ENCODE data around the gene RASL11B. TPM values are rescaled to one million over a fixed set of nuclear protein-coding genes. Genes with fewer than 3 reads are reported as not detected.

Gene RASL11B
- total and polyA plus RNA-seq, 2 donors (not counting 3 experiments of a cell fraction or from before 2014, with no cell fraction given): 0.83 TPM; not detected in 1

- ChIA-PET POLR2A (no interaction called here), CTCF (interaction anchor here (0.6 to 2.0 kb wide), 2 partner anchors 11 to 53 kb away, joined by 4 to 6 read pairs; no protein-coding TSS in a partner anchor)
- H3K27ac ChIP-seq (ENCODE audit: insufficient read depth, low read depth, low read length): no peak overlapping the region
- no peak for FAIRE-seq
- no peak overlapping the region for H3K9ac ChIP-seq (replicated peaks; ENCODE audit: extremely low read depth, insufficient read depth, low read length)
- H2AFZ ChIP-seq (ENCODE audit: low read depth, low read length): no peak overlapping the region
- H3K4me2 ChIP-seq (ENCODE audit: insufficient read depth, low read length): no peak overlapping the region
- intact Hi-C loops (cut with micrococcal nuclease): no loop called here
- H3K27me3 ChIP-seq (ENCODE audit: control insufficient read depth in 2 of 2, insufficient read depth in 2 of 2, low read length in 2 of 2): no peaks in the 10 kb centered on the region
- no peaks in the 10 kb centered on the region for H3K9me3 ChIP-seq (replicated peaks; ENCODE audit: control insufficient read depth, insufficient read depth, low read length)
- dilution Hi-C loops (cut with MboI; ENCODE audit: extremely low pct_ligation_motif_present, low sequenced_read_pairs): no loop called here
- H3K79me2 ChIP-seq (ENCODE audit: control insufficient read depth, insufficient read depth, low read length): no peaks in the 10 kb centered on the region
- DNase-seq (ENCODE audit: low read depth, low spot score): no peak
- TF ChIP-seq POLR2AphosphoS5 (IDR thresholded peaks at IDR 0.05; ENCODE audit: insufficient read depth, low read depth, low read length) (no peak), EZH2 (IDR thresholded peaks at IDR 0.05; ENCODE audit: borderline replicate concordance, low read depth, low read length, severe bottlenecking) (no peak), FOS (IDR thresholded peaks at IDR 0.05; ENCODE audit: borderline replicate concordance, insufficient read depth, low read length) (no peak)
- no peaks in the 10 kb centered on the region for H3K36me3 ChIP-seq (ENCODE audit: control insufficient read depth in 2 of 2, extremely low read depth in 1 of 2, insufficient read depth in 2 of 2, low read length in 2 of 2)
- BruUV-seq (replicated peaks): no TSS peak
- no peaks in the 10 kb centered on the region for H3K9me1 ChIP-seq (replicated peaks; ENCODE audit: control insufficient read depth, extremely low read depth, insufficient read depth, low read length)
- no peaks in the 10 kb centered on the region for H3K4me1 ChIP-seq (ENCODE audit: control insufficient read depth, extremely low read depth, insufficient read depth, low read length)
- no peak overlapping the region for H3K4me3 ChIP-seq (replicated peaks in 1 of 3; ENCODE audit: insufficient read depth in 1 of 3, low read depth in 1 of 3, low read length in 3 of 3)
- H4K20me1 ChIP-seq (replicated peaks; ENCODE audit: control insufficient read depth, extremely low read depth, insufficient read depth, low read length): no peaks in the 10 kb centered on the region
These were observed 32.3 kb downstream of the RASL11B start for GRCh38 chr4:52894443-52894842.

GRCh38 chr4:52903273-52903672 lies 41.2 kb downstream of the RASL11B start:
- no peak overlapping the region for H3K4me2 ChIP-seq (ENCODE audit: insufficient read depth, low read length)
- H3K36me3 ChIP-seq (ENCODE audit: control insufficient read depth in 2 of 2, extremely low read depth in 1 of 2, insufficient read depth in 2 of 2, low read length in 2 of 2): no peaks in the 10 kb centered on the region
- H3K79me2 ChIP-seq (ENCODE audit: control insufficient read depth, insufficient read depth, low read length): no peaks in the 10 kb centered on the region
- no peak overlapping the region for H3K4me3 ChIP-seq (replicated peaks in 1 of 3; ENCODE audit: insufficient read depth in 1 of 3, low read depth in 1 of 3, low read length in 3 of 3)
- no peaks in the 10 kb centered on the region for H4K20me1 ChIP-seq (replicated peaks; ENCODE audit: control insufficient read depth, extremely low read depth, insufficient read depth, low read length)
- no TSS peak for BruUV-seq (replicated peaks)
- dilution Hi-C loops (cut with MboI; ENCODE audit: extremely low pct_ligation_motif_present, low sequenced_read_pairs): no loop called here
- no peaks in the 10 kb centered on the region for H3K9me1 ChIP-seq (replicated peaks; ENCODE audit: control insufficient read depth, extremely low read depth, insufficient read depth, low read length)
- no peaks in the 10 kb centered on the region for H3K9me3 ChIP-seq (replicated peaks; ENCODE audit: control insufficient read depth, insufficient read depth, low read length)
- H3K27ac ChIP-seq (ENCODE audit: insufficient read depth, low read depth, low read length): no peak overlapping the region
- FAIRE-seq: no peak
- POLR2A ChIA-PET: no interaction called here
- no peaks in the 10 kb centered on the region for H3K4me1 ChIP-seq (ENCODE audit: control insufficient read depth, extremely low read depth, insufficient read depth, low read length)
- H3K9ac ChIP-seq (replicated peaks; ENCODE audit: extremely low read depth, insufficient read depth, low read length): no peak overlapping the region
- no peak for TF ChIP-seq GATA2 (IDR thresholded peaks at IDR 0.05; ENCODE audit: insufficient read depth, insufficient read length, low read depth, low read length)
- no peak for TF ChIP-seq MAX (IDR thresholded peaks at IDR 0.05; ENCODE audit: insufficient read depth, insufficient read length)
- TF ChIP-seq EZH2 (IDR thresholded peaks at IDR 0.05; ENCODE audit: borderline replicate concordance, low read depth, low read length, severe bottlenecking): no peak
- TF ChIP-seq FOS (IDR thresholded peaks at IDR 0.05; ENCODE audit: borderline replicate concordance, insufficient read depth, low read length): no peak
- no peak for TF ChIP-seq JUN (IDR thresholded peaks at IDR 0.05; ENCODE audit: borderline replicate concordance, insufficient read depth, insufficient read length, low read depth)
- TF ChIP-seq POLR2AphosphoS5 (IDR thresholded peaks at IDR 0.05; ENCODE audit: insufficient read depth, low read depth, low read length): no peak
- TF ChIP-seq POLR2A (IDR thresholded peaks at IDR 0.05; ENCODE audit: low read depth, low read length): no peak
- no peak for TF ChIP-seq CTCF (IDR thresholded peaks at IDR 0.05; ENCODE audit: extremely low read depth in 1 of 2, insufficient read depth in 1 of 2, low read depth in 1 of 2, low read length in 2 of 2)
- TF ChIP-seq MYC (IDR thresholded peaks at IDR 0.05; ENCODE audit: low read depth, low read length): no peak
- CTCF ChIA-PET: interaction anchor here (2.2 kb wide), 1 partner anchor 9 kb away, joined by 8 read pairs; no protein-coding TSS in a partner anchor
- H3K27me3 ChIP-seq (ENCODE audit: control insufficient read depth in 2 of 2, insufficient read depth in 2 of 2, low read length in 2 of 2): no peaks in the 10 kb centered on the region
- DNase-seq (ENCODE audit: low read depth, low spot score): no peak
- intact Hi-C loops (cut with micrococcal nuclease): no loop called here
- H2AFZ ChIP-seq (ENCODE audit: low read depth, low read length): no peak overlapping the region
